Stomach (tissue), 4 donors: ENCODE data around the gene FAM3A.
A peak's percentile ranks its signal among the peaks of the same experiment; 100 is the strongest.

ENCODE experiments used
- CTCF ChIP-seq, 7 experiments: fragments of 450-650 bp in 4 of 7; fragments of 200-600 bp in 3 of 7; sonication (generic) in 3 of 7; IDR thresholded peaks; one replicate each; pipeline ENCODE4 v1.5.1; 2016 to 2019; ENCODE audit warnings: antibody characterized with exemption in 7 of 7, control low read depth in 2 of 7, mild to moderate bottlenecking in 1 of 7
- EP300 ChIP-seq: sonication (generic); formaldehyde crosslinking; IDR thresholded peaks from one replicate; pipeline ENCODE4 v1.6.1; 2017; ENCODE audit warnings: antibody characterized with exemption
- POLR2A ChIP-seq, 4 donors: fragments of 450-650 bp; IDR thresholded peaks; one replicate each; pipeline ENCODE4 v1.6.1; 2016; ENCODE audit warnings: antibody characterized with exemption in 4 of 4, control low read depth in 2 of 4, mild to moderate bottlenecking in 1 of 4, moderate library complexity in 1 of 4
- POLR2AphosphoS5 ChIP-seq, 3 donors: sonication (generic); formaldehyde crosslinking; IDR thresholded peaks; one replicate each; pipeline ENCODE4 v1.6.1; 2016; ENCODE audit warnings: antibody characterized with exemption in 3 of 3

- TF ChIP-seq CTCF (IDR thresholded peaks at IDR 0.05) (no peak), POLR2A (IDR thresholded peaks at IDR 0.05) (no peak), POLR2AphosphoS5 (IDR thresholded peaks at IDR 0.05) (peak; percentile 42 to 71 (median 52)), EP300 (no peak)
These were observed 37.1 kb downstream of the FAM3A start, which contains the start of gene LAGE3 for GRCh38 chrX:154478728-154479622.
